OCI-LY7 (cell line): ENCODE measurements around the gene DENND2A. TPM values are rescaled to one million over a fixed set of nuclear protein-coding genes. Genes with fewer than 3 reads are reported as not detected.

Source experiments
- BruUV-seq: library from RNA; stranded (reverse); fragments of 400-500 nt; replicated peaks from 2 replicates; lab custom pipeline; 2021; lab: Mats Ljungman, UMichigan
- CTCF ChIA-PET: fragments of 300-600 bp; sonication (Branson Sonifier 250); formaldehyde crosslinking; loops from one replicate; lab custom pipeline; 2022; ENCODE audit warnings: antibody characterized with exemption; ENCODE audit not compliant: unreplicated experiment; lab: Charles Lee
- POLR2A ChIA-PET: fragments of 300-600 bp; sonication (Branson Sonifier 250); formaldehyde crosslinking; loops from one replicate; lab custom pipeline; 2022; ENCODE audit warnings: antibody characterized with exemption; lab: Charles Lee
- DNase-seq: peaks from one replicate; pipeline ENCODE4 v3.0.0-alpha.2; 2015; ENCODE audit warnings: low spot score
- H2AFZ ChIP-seq: fragments of 200-600 bp; sonication (generic), shearing (Covaris generic); 2 replicates; pipeline ENCODE4 v1.6.1; 2014; ENCODE audit warnings: mild to moderate bottlenecking, antibody characterized with exemption, low read length, moderate library complexity
- H3K27ac ChIP-seq: fragments of 200-600 bp; sonication (generic); 2 replicates; pipeline ENCODE4 v1.5.1; 2014; ENCODE audit warnings: mixed run types, low read depth, mild to moderate bottlenecking, moderate library complexity, low read length, inconsistent platforms; ENCODE audit not compliant: poor library complexity, severe bottlenecking
- H3K36me3 ChIP-seq: fragments of 200-600 bp; sonication (generic); 2 replicates; pipeline ENCODE4 v1.6.1; 2014; ENCODE audit warnings: mild to moderate bottlenecking, antibody characterized with exemption, low read length, moderate library complexity, mixed read lengths; ENCODE audit not compliant: insufficient read depth
- H3K4me1 ChIP-seq: fragments of 200-600 bp; sonication (generic); 2 replicates; pipeline ENCODE4 v1.5.1; 2014; ENCODE audit warnings: mild to moderate bottlenecking, low read length; ENCODE audit not compliant: insufficient read depth, poor library complexity, severe bottlenecking
- H3K4me2 ChIP-seq: fragments of 200-600 bp; sonication (generic); 2 replicates; pipeline ENCODE4 v1.6.1; 2014; ENCODE audit warnings: mild to moderate bottlenecking, low read length
- H3K4me3 ChIP-seq: fragments of 200-600 bp; sonication (generic); 2 replicates; pipeline ENCODE4 v1.5.1; 2014; ENCODE audit warnings: mild to moderate bottlenecking, low read depth, low read length; ENCODE audit not compliant: poor library complexity, severe bottlenecking
- H3K79me2 ChIP-seq: fragments of 200-600 bp; sonication (generic); 2 replicates; pipeline ENCODE4 v1.6.1; 2016; ENCODE audit warnings: low read depth, mild to moderate bottlenecking, low read length, moderate library complexity, mixed read lengths; ENCODE audit not compliant: insufficient read depth
- H3K9me2 ChIP-seq: fragments of 200-600 bp; sonication (generic); 2 replicates; pipeline ENCODE4 v1.6.1; 2016; ENCODE audit warnings: mild to moderate bottlenecking, low read length, mixed read lengths; ENCODE audit not compliant: insufficient read depth
- H3K9me3 ChIP-seq: fragments of 200-600 bp; sonication (generic); 2 replicates; pipeline ENCODE4 v1.6.1; 2014; ENCODE audit warnings: mild to moderate bottlenecking, mixed run types, low read length, mixed read lengths
- H4K20me1 ChIP-seq: fragments of 200-600 bp; sonication (generic); 2 replicates; pipeline ENCODE4 v1.6.1; 2014; ENCODE audit warnings: mild to moderate bottlenecking, antibody characterized with exemption, low read length, moderate library complexity, mixed read lengths; ENCODE audit not compliant: insufficient read depth
- EZH2phosphoT487 ChIP-seq: fragments of 200-600 bp; sonication (generic); IDR thresholded peaks from 2 replicates; pipeline ENCODE4 v1.6.1; 2018; ENCODE audit warnings: low read depth, borderline replicate concordance, mild to moderate bottlenecking, mixed run types, antibody characterized with exemption, low read length, moderate library complexity, mixed read lengths
- intact Hi-C: fragments of 100-400 bp; cut with micrococcal nuclease; formaldehyde crosslinking; loops from one replicate; pipeline ENCODE4 v1.10.0; 2022; ENCODE audit not compliant: unreplicated experiment
- total RNA-seq, 2 experiments: library from RNA; depleted of rRNA in 1 of 2; stranded (reverse); fragments of >200 nt in 1 of 2; shearing (Covaris generic) in 1 of 2; gene quantifications; 2 replicates each; pipeline ENCODE4 v1.2.3, GENCODE V29; 2014 to 2022
- TF ChIP-seq, protein P1 (sequence below): fragments of 200-600 bp; sonication (generic); conservative IDR thresholded peaks from 2 replicates; pipeline ENCODE4 v1.5.1; 2014; ENCODE audit warnings: mild to moderate bottlenecking, antibody characterized with exemption, low read length, moderate library complexity, mixed read lengths

The DENND2A gene
- total RNA-seq, 2 experiments from 2014 or later: 0.13 to 0.35 TPM

- Histone ChIP-seq H3K4me3 (no peak overlapping the region), H3K36me3 (no peaks in the 10 kb centered on the region), H2AFZ (no peak overlapping the region), H4K20me1 (no peaks in the 10 kb centered on the region), H3K79me2 (no peaks in the 10 kb centered on the region), H3K27ac (no peak overlapping the region), H3K4me2 (no peak overlapping the region), H3K4me1 (peaks cover 9% of the 10 kb centered on the region), H3K9me2 (no peaks in the 10 kb centered on the region), H3K9me3 (no peaks in the 10 kb centered on the region)
- no TSS peak for BruUV-seq
- TF ChIP-seq, protein P1, sequence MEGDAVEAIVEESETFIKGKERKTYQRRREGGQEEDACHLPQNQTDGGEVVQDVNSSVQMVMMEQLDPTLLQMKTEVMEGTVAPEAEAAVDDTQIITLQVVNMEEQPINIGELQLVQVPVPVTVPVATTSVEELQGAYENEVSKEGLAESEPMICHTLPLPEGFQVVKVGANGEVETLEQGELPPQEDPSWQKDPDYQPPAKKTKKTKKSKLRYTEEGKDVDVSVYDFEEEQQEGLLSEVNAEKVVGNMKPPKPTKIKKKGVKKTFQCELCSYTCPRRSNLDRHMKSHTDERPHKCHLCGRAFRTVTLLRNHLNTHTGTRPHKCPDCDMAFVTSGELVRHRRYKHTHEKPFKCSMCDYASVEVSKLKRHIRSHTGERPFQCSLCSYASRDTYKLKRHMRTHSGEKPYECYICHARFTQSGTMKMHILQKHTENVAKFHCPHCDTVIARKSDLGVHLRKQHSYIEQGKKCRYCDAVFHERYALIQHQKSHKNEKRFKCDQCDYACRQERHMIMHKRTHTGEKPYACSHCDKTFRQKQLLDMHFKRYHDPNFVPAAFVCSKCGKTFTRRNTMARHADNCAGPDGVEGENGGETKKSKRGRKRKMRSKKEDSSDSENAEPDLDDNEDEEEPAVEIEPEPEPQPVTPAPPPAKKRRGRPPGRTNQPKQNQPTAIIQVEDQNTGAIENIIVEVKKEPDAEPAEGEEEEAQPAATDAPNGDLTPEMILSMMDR: no peak
- no peak for TF ChIP-seq EZH2phosphoT487
- ChIA-PET CTCF (no interaction called here), POLR2A (interaction anchor here (0.6 kb wide), 1 partner anchor 35 kb away, joined by 3 read pairs; no protein-coding TSS in a partner anchor)
- no peak for DNase-seq
- intact Hi-C loops: no loop called here
These were observed 9.8 kb upstream of the DENND2A start for GRCh38 chr7:140650367-140650766.

DNA sequence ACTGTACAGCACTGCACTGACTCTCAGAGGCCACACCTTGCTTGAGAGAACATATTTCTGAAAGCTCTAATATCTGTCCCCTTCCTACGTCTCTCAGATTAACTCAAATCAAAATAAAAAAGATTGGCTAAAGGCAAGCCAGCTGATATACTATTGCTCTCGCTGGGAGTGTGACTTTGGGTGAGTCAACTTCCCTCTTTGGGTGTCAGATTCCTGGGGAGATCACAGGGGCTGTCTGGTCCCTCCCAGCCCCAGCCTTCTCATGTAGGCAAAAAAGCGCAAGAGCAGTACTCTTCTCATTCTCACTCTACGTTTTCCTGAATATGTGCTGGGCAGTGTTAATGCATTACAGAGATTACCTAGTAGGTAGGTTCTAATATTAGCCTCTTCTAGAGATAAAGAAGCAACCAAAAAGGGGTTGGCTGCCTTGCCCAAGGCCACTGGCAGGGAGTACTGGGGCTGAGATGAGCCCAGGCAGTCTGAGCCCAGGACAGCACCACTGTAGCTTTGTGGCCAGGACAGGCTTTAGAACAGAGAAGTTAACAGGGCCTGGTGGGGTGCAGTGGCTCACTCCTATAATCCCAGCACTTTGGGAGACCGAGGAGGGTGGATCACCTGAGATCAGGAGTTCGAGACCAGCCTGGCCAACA is 9.1 kb upstream of the DENND2A start:
- H2AFZ ChIP-seq: no peak overlapping the region
- no peak overlapping the region for H3K4me3 ChIP-seq
- TF ChIP-seq, protein P1: no peak
- TF ChIP-seq EZH2phosphoT487: no peak
- intact Hi-C loops: no loop called here
- H3K4me2 ChIP-seq: no peak overlapping the region
- ChIA-PET CTCF (no interaction called here), POLR2A (interaction anchor here (0.6 kb wide), 1 partner anchor 35 kb away, joined by 3 read pairs; no protein-coding TSS in a partner anchor)
- H3K4me1 ChIP-seq: peaks cover 9% of the 10 kb centered on the region
- H3K36me3 ChIP-seq: no peaks in the 10 kb centered on the region
- H4K20me1 ChIP-seq: no peaks in the 10 kb centered on the region
- no peaks in the 10 kb centered on the region for H3K79me2 ChIP-seq
- H3K27ac ChIP-seq: no peak overlapping the region
- no peaks in the 10 kb centered on the region for H3K9me2 ChIP-seq
- DNase-seq: no peak
- no peaks in the 10 kb centered on the region for H3K9me3 ChIP-seq
- BruUV-seq: no TSS peak

- Histone ChIP-seq H4K20me1 (no peaks in the 10 kb centered on the region), H3K4me1 (peaks cover 9% of the 10 kb centered on the region), H3K4me2 (no peak overlapping the region), H3K4me3 (no peak overlapping the region), H3K9me3 (no peaks in the 10 kb centered on the region), H3K36me3 (no peaks in the 10 kb centered on the region), H3K9me2 (no peaks in the 10 kb centered on the region), H3K27ac (no peak overlapping the region), H3K79me2 (no peaks in the 10 kb centered on the region), H2AFZ (peak overlapping the region; percentile 65)
- TF ChIP-seq, protein P1: peak; percentile 80
- TF ChIP-seq EZH2phosphoT487: no peak
- DNase-seq: peak; percentile 74
- CTCF ChIA-PET: no interaction called here
- POLR2A ChIA-PET: interaction anchor here (0.5 to 0.7 kb wide), 2 partner anchors 223 to 274 kb away, joined by 3 to 4 read pairs; no protein-coding TSS in a partner anchor
- intact Hi-C loops: no loop called here
- no TSS peak for BruUV-seq
These were observed 6.5 kb upstream of the DENND2A start for GRCh38 chr7:140646931-140647647.
